Measurements from ENCODE around the gene ZBTB49.
"Not testable (repeated sequence)": the region's sequence is repeated elsewhere in the genome, so short reads cannot be mapped to it uniquely, and the experiment has no call there.

ZBTB49 gene

GRCh38 chr4:4323705-4324534, 33.9 kb downstream of the ZBTB49 start:
- no peak for DNase-seq (ENCODE audit: low read depth in 4 of 4, low spot score in 1 of 4)

- DNase-seq (ENCODE audit: low read depth in 4 of 4, low spot score in 1 of 4), result no peak
Measured at GRCh38 chr4:4325321-4325720, 35.3 kb downstream of the ZBTB49 start.

GRCh38 chr4:4326166-4326565, 36.1 kb downstream of the ZBTB49 start:
- DNase-seq (ENCODE audit: low read depth in 4 of 4, low spot score in 1 of 4), result no peak

DNA sequence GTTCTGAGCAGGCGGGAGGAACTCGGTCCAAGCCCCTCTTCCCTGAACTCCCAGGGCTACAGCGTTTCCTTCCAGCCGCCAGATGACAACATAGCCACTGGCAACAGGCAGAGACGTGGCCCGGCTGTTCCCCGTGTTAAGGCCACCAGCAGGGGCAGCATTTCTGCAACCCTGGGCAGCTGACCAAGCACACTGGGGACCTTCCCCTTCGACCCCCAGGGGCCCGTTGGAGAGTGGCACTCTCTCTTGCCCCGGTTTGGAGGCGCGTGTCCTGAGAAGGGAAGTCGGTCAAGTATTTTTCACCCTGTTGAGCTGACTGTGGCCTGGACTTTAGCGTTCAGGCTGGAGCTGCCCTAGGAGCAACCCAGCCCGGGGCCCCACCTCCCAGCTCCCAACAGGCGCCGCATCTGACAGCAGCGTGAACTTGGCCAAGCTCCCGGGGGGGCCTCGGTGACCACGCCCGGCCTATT, 37.6 kb downstream of the ZBTB49 start:
- DNase-seq (ENCODE audit: low read depth in 4 of 4, low spot score in 1 of 4), result no peak

- DNase-seq (ENCODE audit: low read depth in 4 of 4, low spot score in 1 of 4), result no peak
Measured at GRCh38 chr4:4328206-4328605, 38.2 kb downstream of the ZBTB49 start.

DNA sequence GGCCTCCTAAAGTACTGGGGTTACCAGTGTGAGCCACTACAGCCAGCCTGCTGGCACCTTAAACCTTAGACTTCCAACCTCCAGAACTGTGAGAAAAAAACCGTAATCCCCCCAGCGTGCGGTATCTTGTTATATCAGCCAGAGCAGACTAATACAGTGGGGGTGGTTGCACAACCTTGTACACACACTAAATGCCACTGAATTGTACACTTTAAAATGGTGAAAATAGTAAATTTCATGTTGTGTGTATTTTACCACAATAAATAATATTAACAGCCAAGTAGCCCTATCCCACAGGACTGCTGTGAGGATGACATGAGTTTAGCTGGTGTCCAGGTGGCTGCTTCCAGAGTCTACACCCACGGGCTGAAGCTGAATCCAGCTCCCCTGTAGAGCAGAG, 38.8 kb downstream of the ZBTB49 start:
- no peak for DNase-seq (ENCODE audit: low read depth in 4 of 4, low spot score in 1 of 4)

- DNase-seq (ENCODE audit: low read depth in 4 of 4, low spot score in 1 of 4), result no peak
Measured at GRCh38 chr4:4329496-4329895, 39.4 kb downstream of the ZBTB49 start.

- no peak for DNase-seq (ENCODE audit: low read depth in 4 of 4, low spot score in 1 of 4)
Measured at GRCh38 chr4:4330794-4331193, 40.7 kb downstream of the ZBTB49 start.

DNA sequence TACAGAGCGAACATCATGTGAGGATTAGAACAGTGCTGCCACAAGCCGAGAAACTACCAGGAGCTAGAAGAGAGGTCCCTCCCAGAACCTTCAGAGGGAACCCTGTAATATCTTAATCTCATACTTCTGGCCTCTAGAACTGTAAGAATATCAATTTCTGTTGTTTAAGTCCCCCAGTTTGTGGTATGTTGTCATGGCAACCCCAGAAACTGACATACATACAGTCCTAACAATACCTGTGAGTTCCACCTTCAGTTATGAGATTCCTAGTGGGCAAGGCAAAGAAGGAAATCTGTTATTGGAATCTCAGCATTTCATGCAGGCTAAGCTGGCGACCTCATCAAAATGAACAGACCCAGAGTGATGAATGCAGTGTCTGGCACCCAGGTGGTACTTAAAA, 42.5 kb downstream of the ZBTB49 start:
- no peak for DNase-seq (ENCODE audit: low read depth in 4 of 4, low spot score in 1 of 4)

DNA sequence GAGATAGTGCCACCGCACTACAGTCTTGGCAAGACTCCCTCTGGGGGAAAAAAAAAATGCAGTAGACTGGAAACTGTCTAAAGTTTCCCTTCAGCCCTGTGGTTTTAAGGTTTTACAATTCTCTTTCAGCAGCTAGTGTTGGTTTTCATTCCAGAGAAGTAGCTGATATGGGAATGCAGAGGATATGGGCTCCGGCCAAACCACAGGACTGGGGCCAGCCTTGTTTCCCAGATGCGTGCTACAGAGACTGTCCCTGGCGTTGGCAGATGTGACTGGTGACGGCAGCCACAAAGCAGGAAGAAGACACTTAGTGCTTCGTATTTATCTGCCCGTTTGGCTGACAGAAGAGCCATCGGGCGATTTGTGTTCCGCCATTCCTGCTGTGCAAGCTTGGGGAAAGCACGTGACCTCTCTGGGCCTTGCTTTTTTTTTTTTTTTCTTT, 43.2 kb downstream of the ZBTB49 start:
- no peak for DNase-seq (ENCODE audit: low read depth in 4 of 4, low spot score in 1 of 4)

GRCh38 chr4:4334798-4335520, 44.9 kb downstream of the ZBTB49 start:
- peak; percentile 38 to 55 (median 50) for DNase-seq (ENCODE audit: low read depth in 4 of 4, low spot score in 1 of 4)

DNA sequence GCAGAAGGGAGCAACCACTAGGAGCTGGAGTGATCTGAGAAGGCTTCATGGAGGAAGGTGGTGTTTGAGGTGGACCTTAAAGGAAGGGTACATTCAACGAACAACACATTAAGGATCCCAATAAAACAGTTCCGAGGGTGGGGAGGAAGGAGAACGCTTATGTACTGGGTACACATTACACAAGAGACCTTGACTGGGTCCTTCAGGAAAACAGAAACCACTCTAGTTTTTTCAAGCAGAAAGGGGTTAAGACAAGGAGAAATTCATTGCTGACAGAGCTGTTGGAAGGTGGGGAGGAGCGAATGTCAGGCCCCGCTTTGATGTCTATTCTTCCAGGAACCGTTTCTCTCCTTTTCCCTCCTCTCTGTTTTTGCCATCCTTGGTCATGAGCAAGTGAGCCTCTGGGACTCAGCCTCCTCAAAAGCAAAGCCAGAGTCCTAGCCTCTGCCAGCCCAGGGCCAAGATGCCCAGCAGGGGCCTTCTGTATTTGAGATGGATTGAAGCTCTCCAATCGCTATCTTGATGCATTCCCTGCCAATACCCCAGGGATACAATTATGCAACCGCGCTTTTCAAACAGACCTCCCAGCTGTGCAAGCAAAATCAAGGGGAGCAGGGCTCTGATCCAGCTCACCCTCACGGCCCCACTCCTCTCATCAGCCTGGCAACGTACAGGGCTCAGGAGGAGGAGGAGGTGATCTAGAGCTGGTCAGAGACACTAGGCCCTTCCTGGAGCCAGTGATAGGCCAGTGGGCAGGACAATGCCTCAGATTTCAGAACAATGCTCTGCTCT, 48.4 kb downstream of the ZBTB49 start:
- no peak for DNase-seq (ENCODE audit: low read depth in 4 of 4, low spot score in 1 of 4)

- no peak for DNase-seq (ENCODE audit: low read depth in 4 of 4, low spot score in 1 of 4)
Measured at GRCh38 chr4:4339504-4340085, 49.5 kb downstream of the ZBTB49 start.

GRCh38 chr4:4341861-4342650, 52.0 kb downstream of the ZBTB49 start:
- DNase-seq (ENCODE audit: low read depth in 4 of 4, low spot score in 1 of 4), result no peak

DNA sequence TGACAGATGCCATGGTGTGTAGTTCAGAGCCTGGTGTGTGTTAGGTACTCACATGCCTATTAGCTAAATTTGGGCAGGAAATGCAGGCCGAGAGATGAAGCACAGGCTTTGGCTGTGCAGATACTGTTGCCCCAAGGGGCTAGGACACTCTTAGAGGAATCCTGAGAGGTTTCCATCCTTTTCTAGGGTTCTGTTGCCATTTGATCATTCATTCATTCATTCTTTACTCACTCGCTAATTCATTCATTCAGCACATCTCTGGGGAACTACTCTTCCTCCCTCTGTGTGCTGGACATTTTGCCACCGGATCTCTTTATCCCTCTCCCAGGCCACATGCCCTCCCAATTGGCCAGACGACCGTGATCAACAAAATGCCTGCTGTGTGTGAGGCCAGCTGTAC, 53.0 kb downstream of the ZBTB49 start:
- no peak for DNase-seq (ENCODE audit: low read depth in 4 of 4, low spot score in 1 of 4)

GRCh38 chr4:4344915-4345527, 55.0 kb downstream of the ZBTB49 start:
- DNase-seq (ENCODE audit: low read depth in 4 of 4, low spot score in 1 of 4), result no peak

DNA sequence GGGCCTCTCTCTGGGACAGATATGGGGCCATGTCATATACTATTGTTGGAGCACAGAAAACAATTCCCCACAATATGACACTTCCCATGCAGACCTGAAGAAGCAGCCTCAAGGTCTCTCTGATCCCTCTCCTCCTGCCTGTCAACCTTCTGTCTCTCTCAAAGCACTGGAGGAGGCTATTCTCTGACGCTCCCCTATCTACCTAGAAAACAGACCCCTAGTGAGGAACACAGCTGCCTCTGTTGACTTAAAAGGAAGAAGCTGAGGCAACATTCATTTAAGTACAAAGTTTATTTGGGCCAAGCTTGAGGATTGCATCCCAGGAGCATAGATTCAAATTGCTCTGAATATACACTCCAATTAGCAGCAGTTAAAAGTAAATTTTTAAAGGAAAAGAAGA, 57.5 kb downstream of the ZBTB49 start:
- DNase-seq (ENCODE audit: low read depth in 4 of 4, low spot score in 1 of 4), result no peak

DNA sequence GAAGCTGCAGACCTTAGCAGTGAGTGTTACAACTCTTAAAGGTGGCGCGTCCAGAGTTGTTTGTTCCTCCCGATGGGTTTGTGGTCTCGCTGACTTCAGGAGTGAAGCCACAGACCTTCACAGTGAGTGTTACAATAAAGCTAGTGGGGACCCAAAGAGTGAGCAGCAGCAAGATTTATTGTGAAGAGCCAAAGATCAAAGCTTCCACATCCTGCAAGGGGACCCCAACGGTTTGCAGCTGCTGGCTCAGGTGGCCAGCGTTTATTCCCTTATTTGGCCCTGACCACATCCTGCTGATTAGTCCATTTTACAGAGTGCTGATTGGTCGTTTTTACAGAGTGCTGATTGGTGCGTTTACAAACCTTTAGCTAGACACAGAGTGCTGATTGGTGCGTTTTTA, 58.5 kb downstream of the ZBTB49 start:
- DNase-seq (ENCODE audit: low read depth in 4 of 4, low spot score in 1 of 4), result not testable (repeated sequence)

DNA sequence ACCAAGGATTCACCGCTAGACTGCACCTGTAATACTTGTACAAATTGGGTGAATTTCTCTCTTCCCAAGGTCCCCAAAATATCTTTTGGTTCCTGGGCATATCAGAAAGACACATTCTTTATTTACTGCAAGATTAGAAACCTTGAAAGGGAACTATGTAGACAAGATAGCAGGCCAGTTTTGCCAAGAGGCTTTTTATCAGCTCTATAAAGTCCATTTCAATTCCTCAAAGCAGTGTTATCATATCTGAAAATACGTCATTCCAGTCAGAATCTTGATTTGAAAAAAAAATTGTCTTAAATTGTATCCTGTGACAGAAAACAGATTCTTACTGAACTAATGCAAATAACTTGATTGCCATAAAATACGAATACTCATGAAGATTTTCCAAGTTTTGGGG, 59.8 kb downstream of the ZBTB49 start:
- no peak for DNase-seq (ENCODE audit: low read depth in 4 of 4, low spot score in 1 of 4)

DNA sequence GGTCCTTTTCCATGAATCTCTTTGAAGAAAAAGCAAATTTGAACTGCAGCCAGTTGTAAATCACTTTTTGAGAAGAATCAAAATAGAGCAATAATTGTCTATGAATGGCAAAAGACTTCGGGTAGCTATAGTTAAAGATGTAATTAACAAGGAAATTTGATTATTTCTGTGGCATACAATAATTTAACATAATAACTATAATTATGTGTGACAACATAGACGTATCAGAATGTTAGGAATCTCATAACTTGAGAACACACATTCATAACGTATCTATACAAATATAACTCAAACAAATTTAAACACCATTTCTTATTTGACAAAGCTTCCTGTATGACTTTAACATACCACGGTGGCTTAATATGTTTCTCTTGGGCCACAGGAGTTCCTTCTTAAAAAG, 60.9 kb downstream of the ZBTB49 start:
- DNase-seq (ENCODE audit: low read depth in 4 of 4, low spot score in 1 of 4), result no peak
